Small intestine (tissue), 7 donors: ENCODE data around the gene CYTH3. TPM values are rescaled to one million over a fixed set of nuclear protein-coding genes. Genes with fewer than 3 reads are reported as not detected.

ENCODE experiments used
- DNase-seq, 2 donors: peaks; one replicate each; pipeline versions ENCODE4 v3.0.0 to v3.0.0-alpha.2; 2013
- FAIRE-seq: peaks from 2 replicates; lab custom pipeline; 2012; peaks lifted over from hg19 to GRCh38; lab: Jason Lieb, UNC
- H3K27ac ChIP-seq, 3 donors: one replicate each; pipeline ENCODE4 v1.5.1; 2013; ENCODE audit warnings: low read length in 2 of 3, mild to moderate bottlenecking in 2 of 3, control low read depth in 1 of 3, inconsistent platforms in 1 of 3, low read depth in 1 of 3, moderate library complexity in 1 of 3
- H3K27me3 ChIP-seq, 3 donors: one replicate each; pipeline ENCODE4 v1.6.1; 2013; ENCODE audit warnings: low read length in 3 of 3, inconsistent platforms in 1 of 3; ENCODE audit not compliant: control insufficient read depth in 3 of 3, insufficient read depth in 3 of 3
- H3K36me3 ChIP-seq, 3 donors: one replicate each; pipeline ENCODE4 v1.6.1; 2013; ENCODE audit warnings: low read length in 3 of 3, inconsistent platforms in 1 of 3, low read depth in 1 of 3, mild to moderate bottlenecking in 1 of 3, moderate library complexity in 1 of 3; ENCODE audit not compliant: control insufficient read depth in 3 of 3, insufficient read depth in 2 of 3
- H3K4me1 ChIP-seq, 3 donors: one replicate each; pipeline ENCODE4 v1.6.1; 2013; ENCODE audit warnings: low read length in 2 of 3, inconsistent platforms in 1 of 3, low read depth in 1 of 3, mild to moderate bottlenecking in 1 of 3, moderate library complexity in 1 of 3; ENCODE audit not compliant: control insufficient read depth in 3 of 3, insufficient read depth in 2 of 3
- H3K4me3 ChIP-seq, 3 donors: one replicate each; pipeline ENCODE4 v1.5.1; 2013; ENCODE audit warnings: low read length in 3 of 3, control low read depth in 1 of 3, inconsistent platforms in 1 of 3, low read depth in 1 of 3, mild to moderate bottlenecking in 1 of 3, moderate library complexity in 1 of 3
- H3K9me3 ChIP-seq, 2 donors: one replicate each; pipeline ENCODE4 v1.6.1; 2013; ENCODE audit warnings: low read depth in 1 of 2, low read length in 1 of 2; ENCODE audit not compliant: control insufficient read depth in 2 of 2, insufficient read depth in 1 of 2
- WGBS, 3 donors: extraction: QIAGEN DNeasy Blood & Tissue Kit; methylation state at CpG; one replicate each; pipeline ENCODE4 v1.1.7; 2013; 5-methylcytosine and 5-hydroxymethylcytosine counted together
- polyA plus RNA-seq, 4 donors: library from polyadenylated mRNA; stranded (reverse) in 3 of 4; unstranded in 1 of 4; fragments of 200-250 nt in 3 of 4; fragments of 120-200 nt in 1 of 4; gene quantifications; one replicate each; pipeline versions ENCODE4 v1.2.1 to v1.2.3, GENCODE V29; 2013
- donor health status: healthy with polysubstance abuse.
- donor health status: control.
- donor health status: control.
- donor health status: Bipolar disorder and iron deficiency.
- donor health status: healthy.

The CYTH3 gene
- polyA plus RNA-seq, 4 donors = 21.3 to 27.3 (median 24.4) TPM

- FAIRE-seq = no peak
- Histone ChIP-seq H3K4me1 (no peaks in the 10 kb centered on the region), H3K4me3 (no peak overlapping the region), H3K27ac (no peak overlapping the region), H3K27me3 (no peaks in the 10 kb centered on the region), H3K36me3 (peaks cover 7 to 86% (median 15%) of the 10 kb centered on the region in 3 donors), H3K9me3 (no peaks in the 10 kb centered on the region)
- DNase-seq = no peak
- 93 to 96% (median 94%) methylated on average over 58 to 59 of the region's 59 CpGs for WGBS, 3 donors
These were observed 101.6 kb downstream of the CYTH3 start for GRCh38 chr7:6170571-6171531.

- no peaks in the 10 kb centered on the region for H3K27me3 ChIP-seq
- WGBS, 3 donors = 93 to 97% (median 94%) methylated on average over 36 of the region's 36 CpGs
These were observed 102.5 kb downstream of the CYTH3 start for GRCh38 chr7:6169805-6170520.

GRCh38 chr7:6168477-6168868 lies 104.0 kb downstream of the CYTH3 start:
- H3K36me3 ChIP-seq = peaks cover 6 to 99% (median 23%) of the 10 kb centered on the region in 3 donors
- FAIRE-seq = no peak
- WGBS, 3 donors = 87 to 91% (median 88%) methylated on average over 14 of the region's 14 CpGs
- no peaks in the 10 kb centered on the region for H3K9me3 ChIP-seq
- no peak overlapping the region for H3K27ac ChIP-seq
- H3K4me3 ChIP-seq = no peak overlapping the region
- no peaks in the 10 kb centered on the region for H3K4me1 ChIP-seq
- DNase-seq = no peak
- no peaks in the 10 kb centered on the region for H3K27me3 ChIP-seq

More at GRCh38 chr7:6169805-6170520, 102.5 kb downstream of the CYTH3 start:
- no peak for DNase-seq
- H3K4me1 ChIP-seq = no peaks in the 10 kb centered on the region
- H3K9me3 ChIP-seq = no peaks in the 10 kb centered on the region
- peaks cover 6 to 92% (median 17%) of the 10 kb centered on the region in 3 donors for H3K36me3 ChIP-seq
- H3K27ac ChIP-seq = no peak overlapping the region
- no peak overlapping the region for H3K4me3 ChIP-seq
- FAIRE-seq = no peak

- Histone ChIP-seq H3K27me3 (no peaks in the 10 kb centered on the region), H3K9me3 (no peaks in the 10 kb centered on the region), H3K36me3 (peaks cover 6 to 99% (median 24%) of the 10 kb centered on the region in 3 donors), H3K4me1 (no peaks in the 10 kb centered on the region), H3K4me3 (no peak overlapping the region), H3K27ac (no peak overlapping the region)
- DNase-seq (no peak), FAIRE-seq (no peak)
- WGBS, 3 donors = 88 to 92% (median 91%) methylated on average over 22 of the region's 22 CpGs
These were observed 104.6 kb downstream of the CYTH3 start for GRCh38 chr7:6167587-6168476.

- no peak for FAIRE-seq
- Histone ChIP-seq H3K4me3 (no peak overlapping the region), H3K4me1 (peaks cover 0 to 6% (median 0%) of the 10 kb centered on the region in 3 donors), H3K9me3 (no peaks in the 10 kb centered on the region), H3K36me3 (peaks cover 6 to 99% (median 27%) of the 10 kb centered on the region in 3 donors), H3K27ac (no peak overlapping the region), H3K27me3 (no peaks in the 10 kb centered on the region)
- DNase-seq = no peak
- 83 to 89% (median 86%) methylated on average over 13 of the region's 13 CpGs for WGBS, 3 donors
These were observed 105.3 kb downstream of the CYTH3 start for GRCh38 chr7:6167004-6167551.

GRCh38 chr7:6166443-6166891 lies 106.0 kb downstream of the CYTH3 start:
- Histone ChIP-seq H3K27ac (no peak overlapping the region), H3K4me1 (peaks cover 0 to 8% (median 0%) of the 10 kb centered on the region in 3 donors), H3K27me3 (no peaks in the 10 kb centered on the region), H3K36me3 (peaks cover 6 to 96% (median 29%) of the 10 kb centered on the region in 3 donors), H3K9me3 (no peaks in the 10 kb centered on the region), H3K4me3 (no peak overlapping the region)
- FAIRE-seq = no peak
- no peak for DNase-seq
- 86 to 95% (median 86%) methylated on average over 13 of the region's 13 CpGs for WGBS, 3 donors

GRCh38 chr7:6165521-6166320 lies 106.7 kb downstream of the CYTH3 start:
- 94 to 95% (median 94%) methylated on average over 36 of the region's 36 CpGs for WGBS, 3 donors

More at GRCh38 chr7:6165521-6166320, 106.7 kb downstream of the CYTH3 start:
- Histone ChIP-seq H3K27me3 (no peaks in the 10 kb centered on the region), H3K36me3 (peaks cover 3 to 89% (median 31%) of the 10 kb centered on the region in 3 donors), H3K4me1 (peaks cover 0 to 8% (median 0%) of the 10 kb centered on the region in 3 donors), H3K4me3 (no peak overlapping the region), H3K27ac (no peak overlapping the region), H3K9me3 (no peaks in the 10 kb centered on the region)
- DNase-seq (no peak), FAIRE-seq (no peak)
